Measurements from ENCODE around the gene BTBD2.

DNA sequence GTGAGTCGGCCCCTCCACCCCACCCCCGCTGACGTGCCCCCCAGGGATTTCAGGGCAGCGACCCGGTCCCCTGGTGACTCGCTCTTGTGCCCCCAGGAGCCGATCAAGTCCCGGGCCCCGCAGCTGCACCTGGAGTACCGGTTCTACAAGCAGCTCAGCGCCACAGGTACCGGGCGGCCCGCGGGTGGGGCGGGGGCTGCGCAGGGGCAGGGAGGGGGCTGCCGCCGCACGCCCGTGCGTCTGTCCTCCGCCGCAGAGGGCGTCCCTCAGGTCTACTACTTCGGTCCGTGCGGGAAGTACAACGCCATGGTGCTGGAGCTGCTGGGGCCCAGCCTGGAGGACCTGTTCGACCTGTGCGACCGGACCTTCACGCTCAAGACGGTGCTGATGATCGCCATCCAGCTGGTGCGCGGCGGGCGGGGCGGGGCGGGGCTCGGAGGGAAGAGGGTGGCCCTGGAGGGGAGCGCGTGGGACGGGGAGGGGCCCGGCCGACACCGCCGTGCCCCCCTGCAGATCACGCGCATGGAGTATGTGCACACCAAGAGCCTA is 37.1 kb downstream of the BTBD2 start:
- TF ChIP-seq, protein P1, sequence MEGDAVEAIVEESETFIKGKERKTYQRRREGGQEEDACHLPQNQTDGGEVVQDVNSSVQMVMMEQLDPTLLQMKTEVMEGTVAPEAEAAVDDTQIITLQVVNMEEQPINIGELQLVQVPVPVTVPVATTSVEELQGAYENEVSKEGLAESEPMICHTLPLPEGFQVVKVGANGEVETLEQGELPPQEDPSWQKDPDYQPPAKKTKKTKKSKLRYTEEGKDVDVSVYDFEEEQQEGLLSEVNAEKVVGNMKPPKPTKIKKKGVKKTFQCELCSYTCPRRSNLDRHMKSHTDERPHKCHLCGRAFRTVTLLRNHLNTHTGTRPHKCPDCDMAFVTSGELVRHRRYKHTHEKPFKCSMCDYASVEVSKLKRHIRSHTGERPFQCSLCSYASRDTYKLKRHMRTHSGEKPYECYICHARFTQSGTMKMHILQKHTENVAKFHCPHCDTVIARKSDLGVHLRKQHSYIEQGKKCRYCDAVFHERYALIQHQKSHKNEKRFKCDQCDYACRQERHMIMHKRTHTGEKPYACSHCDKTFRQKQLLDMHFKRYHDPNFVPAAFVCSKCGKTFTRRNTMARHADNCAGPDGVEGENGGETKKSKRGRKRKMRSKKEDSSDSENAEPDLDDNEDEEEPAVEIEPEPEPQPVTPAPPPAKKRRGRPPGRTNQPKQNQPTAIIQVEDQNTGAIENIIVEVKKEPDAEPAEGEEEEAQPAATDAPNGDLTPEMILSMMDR (IDR thresholded peaks at IDR 0.05) = no peak
- no peak for TF ChIP-seq POLR2A (IDR thresholded peaks at IDR 0.05)

Measured in Peyer's patch (tissue), 4 donors.